H54 (cell line): ENCODE data around the gene ITSN2.
"Not testable (repeated sequence)": the region's sequence is repeated elsewhere in the genome, so short reads cannot be mapped to it uniquely, and the experiment has no call there.

ENCODE experiments used
- DNase-seq: peaks from one replicate; pipeline ENCODE4 v3.0.0; 2011; ENCODE audit warnings: low spot score, mixed read lengths; ENCODE audit not compliant: insufficient read length
- FAIRE-seq: peaks from 3 replicates; lab custom pipeline; 2011; peaks lifted over from hg19 to GRCh38; lab: Jason Lieb, UNC
- POLR2A ChIP-seq: IDR thresholded peaks from 2 replicates; pipeline ENCODE4 v1.6.1; 2011; ENCODE audit warnings: low read depth, mild to moderate bottlenecking, low read length

The ITSN2 gene

GRCh38 chr2:24382363-24383073, 22.2 kb upstream of the ITSN2 start:
- DNase-seq = peak; percentile 50
- TF ChIP-seq POLR2A = no peak
- no peak for FAIRE-seq

GRCh38 chr2:24380820-24381219, 20.5 kb upstream of the ITSN2 start:
- no peak for DNase-seq
- TF ChIP-seq POLR2A = no peak
- FAIRE-seq = no peak

- TF ChIP-seq POLR2A = no peak
- no peak for FAIRE-seq
- no peak for DNase-seq
These were observed 15.2 kb upstream of the ITSN2 start for GRCh38 chr2:24375349-24376087.

- DNase-seq (no peak), FAIRE-seq (no peak)
- no peak for TF ChIP-seq POLR2A
These were observed 14.0 kb upstream of the ITSN2 start for GRCh38 chr2:24374301-24374700.

GRCh38 chr2:24372033-24372432, 11.7 kb upstream of the ITSN2 start:
- FAIRE-seq (no peak), DNase-seq (no peak)
- no peak for TF ChIP-seq POLR2A

GRCh38 chr2:24365826-24366225, 5.5 kb upstream of the ITSN2 start:
- DNase-seq (no peak), FAIRE-seq (no peak)
- TF ChIP-seq POLR2A = no peak

GRCh38 chr2:24365051-24365450, 4.7 kb upstream of the ITSN2 start:
- no peak for TF ChIP-seq POLR2A
- DNase-seq (no peak), FAIRE-seq (peak; percentile 38)

GRCh38 chr2:24363301-24363700, 3.0 kb upstream of the ITSN2 start:
- no peak for FAIRE-seq
- no peak for TF ChIP-seq POLR2A

GRCh38 chr2:24362253-24362652, 1.9 kb upstream of the ITSN2 start:
- no peak for FAIRE-seq
- no peak for DNase-seq
- TF ChIP-seq POLR2A = no peak

More at GRCh38 chr2:24363301-24363700, 3.0 kb upstream of the ITSN2 start:
- DNase-seq = no peak

GRCh38 chr2:24360963-24361330, 611 bp upstream of the ITSN2 start:
- TF ChIP-seq POLR2A = no peak
- FAIRE-seq = no peak
- DNase-seq = no peak

- DNase-seq (no peak), FAIRE-seq (peak; percentile 20)
- no peak for TF ChIP-seq POLR2A
These were observed 947 bp downstream of the ITSN2 start for GRCh38 chr2:24359129-24360049.

- DNase-seq, FAIRE-seq: not testable (repeated sequence)
These were observed 2.6 kb downstream of the ITSN2 start for GRCh38 chr2:24357767-24358166.

- DNase-seq, FAIRE-seq: not testable (repeated sequence)
These were observed 3.2 kb downstream of the ITSN2 start for GRCh38 chr2:24357115-24357514.

- no peak for TF ChIP-seq POLR2A
- no peak for FAIRE-seq
- DNase-seq = no peak
These were observed 5.4 kb downstream of the ITSN2 start for GRCh38 chr2:24354957-24355356.
